H1 (cell line): ENCODE results near the gene LONRF2.

Source experiments
- ASH2L ChIP-seq: fragments of 200-600, 300-600 bp; sonication (generic); IDR thresholded peaks from one replicate; pipeline ENCODE4 v1.7.1; 2017; ENCODE audit warnings: low read length
- BCL11A ChIP-seq, 2 experiments: IDR thresholded peaks; one replicate each; pipeline ENCODE4 v1.6.1; 2011; ENCODE audit warnings: low read depth in 2 of 2, low read length in 2 of 2, mild to moderate bottlenecking in 2 of 2
- EZH2 ChIP-seq: fragments of 200-600 bp; sonication (generic); IDR thresholded peaks from 2 replicates; pipeline ENCODE4 v1.7.1; 2012; ENCODE audit warnings: low read depth, mild to moderate bottlenecking, moderate library complexity, low read length, inconsistent platforms; ENCODE audit not compliant: severe bottlenecking
- HDAC2 ChIP-seq, 2 experiments: fragments of 300-600 bp in 1 of 2; sonication (generic) in 1 of 2; IDR thresholded peaks; 2 replicates each; pipeline ENCODE4 v1.6.1; 2011 to 2012; ENCODE audit warnings: low read depth in 2 of 2, low read length in 2 of 2, mild to moderate bottlenecking in 2 of 2, moderate library complexity in 2 of 2, borderline replicate concordance in 1 of 2, inconsistent platforms in 1 of 2
- JUND ChIP-seq: IDR thresholded peaks from 2 replicates; pipeline ENCODE4 v1.6.1; 2011; ENCODE audit warnings: mild to moderate bottlenecking, improper control_type of control experiment, low read length
- POLR2A ChIP-seq, 2 experiments: IDR thresholded peaks; 1 replicate in 1 of 2; 2 replicates in 1 of 2; pipeline ENCODE4 v1.6.1; 2011; ENCODE audit warnings: low read depth in 2 of 2, low read length in 2 of 2, mild to moderate bottlenecking in 2 of 2; ENCODE audit errors: control extremely low read depth in 1 of 2
- POLR2AphosphoS5 ChIP-seq: IDR thresholded peaks from 2 replicates; pipeline ENCODE4 v1.6.1; 2011; ENCODE audit warnings: low read depth, low read length
- RAD21 ChIP-seq, 2 experiments: IDR thresholded peaks in 1 of 2; conservative IDR thresholded peaks in 1 of 2; 2 replicates each; pipeline ENCODE4 v1.6.1; 2011; ENCODE audit warnings: low read depth in 2 of 2, low read length in 2 of 2, improper control_type of control experiment in 1 of 2, inconsistent platforms in 1 of 2, mild to moderate bottlenecking in 1 of 2, moderate library complexity in 1 of 2
- YY1 ChIP-seq: IDR thresholded peaks from 2 replicates; pipeline ENCODE4 v1.6.1; 2011; ENCODE audit warnings: low read depth, mild to moderate bottlenecking, low read length
- ZNF274 ChIP-seq: IDR thresholded peaks from 2 replicates; pipeline ENCODE4 v1.7.0; 2012; ENCODE audit warnings: low read length, borderline replicate concordance; ENCODE audit errors: extremely low read depth
- TF ChIP-seq, protein P1 (sequence below), 3 experiments: IDR thresholded peaks; 1 replicate in 2 of 3; 2 replicates in 1 of 3; pipeline versions ENCODE4 v1.5.1 to v1.6.1; 2011; ENCODE audit warnings: low read length in 3 of 3, mild to moderate bottlenecking in 3 of 3, inconsistent platforms in 2 of 3, low read depth in 1 of 3, moderate library complexity in 1 of 3; ENCODE audit not compliant: insufficient read depth in 1 of 3; ENCODE audit errors: control extremely low read depth in 1 of 3

DNA sequence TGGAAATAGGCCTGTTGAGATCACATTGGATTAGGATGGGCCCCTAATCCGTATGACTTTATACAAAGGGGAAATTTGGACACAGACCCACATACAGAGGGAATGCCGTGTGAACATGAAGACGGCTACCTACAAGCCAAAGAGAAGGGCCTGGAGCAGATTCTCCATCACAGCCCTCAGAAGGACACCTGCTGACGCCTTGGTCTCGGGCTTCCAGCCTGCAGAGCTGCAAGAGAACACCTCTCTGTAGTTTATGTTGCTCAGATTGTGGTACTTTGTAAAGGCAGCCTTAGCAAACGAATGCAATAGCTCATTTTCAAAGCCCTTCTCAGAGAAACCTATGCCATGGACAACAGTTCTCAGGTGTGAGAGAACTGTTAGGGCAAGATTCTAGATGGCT lies 86.1 kb downstream of the LONRF2 start:
- no peak for TF ChIP-seq BCL11A (IDR thresholded peaks at IDR 0.05; ENCODE audit: low read depth in 2 of 2, low read length in 2 of 2)
- TF ChIP-seq EZH2, result no peak
- TF ChIP-seq ZNF274, result no peak
- TF ChIP-seq, protein P1, sequence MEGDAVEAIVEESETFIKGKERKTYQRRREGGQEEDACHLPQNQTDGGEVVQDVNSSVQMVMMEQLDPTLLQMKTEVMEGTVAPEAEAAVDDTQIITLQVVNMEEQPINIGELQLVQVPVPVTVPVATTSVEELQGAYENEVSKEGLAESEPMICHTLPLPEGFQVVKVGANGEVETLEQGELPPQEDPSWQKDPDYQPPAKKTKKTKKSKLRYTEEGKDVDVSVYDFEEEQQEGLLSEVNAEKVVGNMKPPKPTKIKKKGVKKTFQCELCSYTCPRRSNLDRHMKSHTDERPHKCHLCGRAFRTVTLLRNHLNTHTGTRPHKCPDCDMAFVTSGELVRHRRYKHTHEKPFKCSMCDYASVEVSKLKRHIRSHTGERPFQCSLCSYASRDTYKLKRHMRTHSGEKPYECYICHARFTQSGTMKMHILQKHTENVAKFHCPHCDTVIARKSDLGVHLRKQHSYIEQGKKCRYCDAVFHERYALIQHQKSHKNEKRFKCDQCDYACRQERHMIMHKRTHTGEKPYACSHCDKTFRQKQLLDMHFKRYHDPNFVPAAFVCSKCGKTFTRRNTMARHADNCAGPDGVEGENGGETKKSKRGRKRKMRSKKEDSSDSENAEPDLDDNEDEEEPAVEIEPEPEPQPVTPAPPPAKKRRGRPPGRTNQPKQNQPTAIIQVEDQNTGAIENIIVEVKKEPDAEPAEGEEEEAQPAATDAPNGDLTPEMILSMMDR (IDR thresholded peaks at IDR 0.05; ENCODE audit: control extremely low read depth in 1 of 3, insufficient read depth in 1 of 3, low read depth in 1 of 3, low read length in 3 of 3), result no peak
- TF ChIP-seq POLR2A (IDR thresholded peaks at IDR 0.05; ENCODE audit: control extremely low read depth in 1 of 2, low read depth in 2 of 2, low read length in 2 of 2), result no peak
- TF ChIP-seq JUND, result no peak
- TF ChIP-seq POLR2AphosphoS5, result no peak
- no peak for TF ChIP-seq HDAC2 (IDR thresholded peaks at IDR 0.05; ENCODE audit: borderline replicate concordance in 1 of 2, low read depth in 2 of 2, low read length in 2 of 2)
- no peak for TF ChIP-seq ASH2L
- TF ChIP-seq RAD21 (IDR thresholded peaks at IDR 0.05 in 1 of 2, conservative IDR thresholded peaks at IDR 0.05 in 1 of 2; ENCODE audit: low read depth in 2 of 2, low read length in 2 of 2), result no peak
- TF ChIP-seq YY1, result no peak
